Liver (tissue), 9 donors: ENCODE data around the gene SLC25A13. TPM values are rescaled to one million over a fixed set of nuclear protein-coding genes. Genes with fewer than 3 reads are reported as not detected.

Source experiments
- DNase-seq: peaks from one replicate; pipeline ENCODE4 v3.0.0-alpha.2; 2017; ENCODE audit warnings: low spot score
- H3K27ac ChIP-seq, 2 donors: one replicate each; pipeline ENCODE4 v1.7.0; 2013; ENCODE audit warnings: inconsistent platforms in 2 of 2, low read length in 2 of 2, control low read depth in 1 of 2, low read depth in 1 of 2, mild to moderate bottlenecking in 1 of 2
- H3K27me3 ChIP-seq, 4 donors: one replicate each; pipeline versions ENCODE4 v1.6.1 to v1.7.0; 2013; ENCODE audit warnings: low read length in 3 of 4, inconsistent platforms in 1 of 4, mild to moderate bottlenecking in 1 of 4, moderate library complexity in 1 of 4; ENCODE audit not compliant: control insufficient read depth in 4 of 4, insufficient read depth in 4 of 4
- H3K36me3 ChIP-seq, 4 donors: one replicate each; pipeline versions ENCODE4 v1.6.1 to v1.7.0; 2013; ENCODE audit warnings: low read length in 3 of 4, mild to moderate bottlenecking in 3 of 4, low read depth in 1 of 4, moderate library complexity in 1 of 4; ENCODE audit not compliant: control insufficient read depth in 4 of 4, insufficient read depth in 3 of 4
- H3K4me1 ChIP-seq, 4 donors: one replicate each; pipeline versions ENCODE4 v1.6.1 to v1.7.0; 2013; ENCODE audit warnings: low read length in 3 of 4, mild to moderate bottlenecking in 3 of 4, moderate library complexity in 1 of 4; ENCODE audit not compliant: control insufficient read depth in 4 of 4, insufficient read depth in 4 of 4
- H3K4me3 ChIP-seq, 3 donors: one replicate each; pipeline versions ENCODE4 v1.6.1 to v1.7.0; 2013; ENCODE audit warnings: low read length in 3 of 3, control low read depth in 1 of 3, low read depth in 1 of 3, mild to moderate bottlenecking in 1 of 3
- H3K9ac ChIP-seq, 2 donors: one replicate each; pipeline ENCODE4 v1.7.0; 2013; ENCODE audit warnings: low read length in 2 of 2, mild to moderate bottlenecking in 2 of 2, moderate library complexity in 2 of 2, control low read depth in 1 of 2, low read depth in 1 of 2
- H3K9me3 ChIP-seq, 4 donors: one replicate each; pipeline versions ENCODE4 v1.6.1 to v1.7.0; 2013; ENCODE audit warnings: low read length in 3 of 4; ENCODE audit not compliant: control insufficient read depth in 4 of 4
- EGR1 ChIP-seq, 2 donors: IDR thresholded peaks; 2 replicates each; pipeline ENCODE4 v1.6.1; 2016 to 2018; ENCODE audit warnings: antibody characterized with exemption in 2 of 2, low read depth in 2 of 2
- FOXA1 ChIP-seq: IDR thresholded peaks from 2 replicates; pipeline ENCODE4 v1.6.1; 2016; ENCODE audit warnings: antibody characterized with exemption
- FOXA2 ChIP-seq: IDR thresholded peaks from 2 replicates; pipeline ENCODE4 v1.6.1; 2016; ENCODE audit warnings: antibody characterized with exemption
- GABPA ChIP-seq, 2 donors: IDR thresholded peaks in 1 of 2; conservative IDR thresholded peaks in 1 of 2; 2 replicates each; pipeline ENCODE4 v1.6.1; 2016; ENCODE audit warnings: antibody characterized with exemption in 2 of 2, mild to moderate bottlenecking in 1 of 2, moderate library complexity in 1 of 2
- HNF4A ChIP-seq, 2 donors: conservative IDR thresholded peaks; 2 replicates each; pipeline ENCODE4 v1.6.1; 2016; ENCODE audit warnings: antibody characterized with exemption in 2 of 2, mild to moderate bottlenecking in 2 of 2
- HNF4G ChIP-seq: IDR thresholded peaks from 2 replicates; pipeline ENCODE4 v1.6.1; 2016; ENCODE audit warnings: antibody characterized with exemption
- JUND ChIP-seq, 2 donors: IDR thresholded peaks; 2 replicates each; pipeline ENCODE4 v1.6.1; 2016; ENCODE audit warnings: antibody characterized with exemption in 2 of 2
- RAD21 ChIP-seq, 2 donors: IDR thresholded peaks; 2 replicates each; pipeline ENCODE4 v1.6.1; 2016; ENCODE audit warnings: antibody characterized with exemption in 2 of 2, mild to moderate bottlenecking in 2 of 2
- RXRA ChIP-seq, 2 donors: IDR thresholded peaks; 2 replicates each; pipeline ENCODE4 v1.6.1; 2017 to 2018; ENCODE audit warnings: antibody characterized with exemption in 2 of 2, mild to moderate bottlenecking in 1 of 2
- TAF1 ChIP-seq: conservative IDR thresholded peaks from 2 replicates; pipeline ENCODE4 v1.6.1; 2016; ENCODE audit warnings: antibody characterized with exemption, mild to moderate bottlenecking
- YY1 ChIP-seq: IDR thresholded peaks from 2 replicates; pipeline ENCODE4 v1.6.1; 2016; ENCODE audit warnings: antibody characterized with exemption, mild to moderate bottlenecking
- WGBS: extraction: QIAGEN DNeasy Blood & Tissue Kit; methylation state at CpG from one replicate; pipeline ENCODE4 v1.1.7; 2013; 5-methylcytosine and 5-hydroxymethylcytosine counted together
- polyA plus RNA-seq, 2 donors: library from polyadenylated mRNA; stranded (reverse) in 1 of 2; unstranded in 1 of 2; fragments of 200-250 nt in 1 of 2; fragments of >200 nt in 1 of 2; fragmentation: Nextera tagmentation in 1 of 2; extraction: Ambion mirVana in 1 of 2; gene quantifications; one replicate each; pipeline versions ENCODE4 v1.2.1 to v1.2.3, GENCODE V29; 2013 to 2015
- total RNA-seq, 2 donors: library from RNA; depleted of rRNA; stranded (reverse); fragments of >200 nt; gene quantifications; one replicate each; pipeline ENCODE4 v1.2.3, GENCODE V29; 2014
- TF ChIP-seq, protein P1 (sequence below): IDR thresholded peaks from 2 replicates; pipeline ENCODE4 v1.6.1; 2016; ENCODE audit warnings: antibody characterized with exemption
- TF ChIP-seq, protein P2 (sequence below): IDR thresholded peaks from 2 replicates; pipeline ENCODE4 v1.6.1; 2016; ENCODE audit warnings: antibody characterized with exemption
- TF ChIP-seq, protein P3 (sequence below): IDR thresholded peaks from 2 replicates; pipeline ENCODE4 v1.6.1; 2016; ENCODE audit warnings: antibody characterized with exemption
- TF ChIP-seq, protein P4 (sequence below): fragments of 150-350 bp; IDR thresholded peaks from 2 replicates; pipeline ENCODE4 v1.5.1; 2017; ENCODE audit warnings: improper control_type of control experiment, low read depth, low read length; ENCODE audit not compliant: missing input control
- TF ChIP-seq, protein P5 (sequence below): IDR thresholded peaks from 2 replicates; pipeline ENCODE4 v1.6.1; 2016; ENCODE audit warnings: antibody characterized with exemption, mild to moderate bottlenecking
- donor health status: healthy.
- donor health status: healthy.
- donor health status: healthy.
- donor health status: healthy.
- donor health status: healthy.

Gene SLC25A13
- total and polyA plus RNA-seq, 4 donors, result 45.6 to 116 (median 63.9) TPM

DNA sequence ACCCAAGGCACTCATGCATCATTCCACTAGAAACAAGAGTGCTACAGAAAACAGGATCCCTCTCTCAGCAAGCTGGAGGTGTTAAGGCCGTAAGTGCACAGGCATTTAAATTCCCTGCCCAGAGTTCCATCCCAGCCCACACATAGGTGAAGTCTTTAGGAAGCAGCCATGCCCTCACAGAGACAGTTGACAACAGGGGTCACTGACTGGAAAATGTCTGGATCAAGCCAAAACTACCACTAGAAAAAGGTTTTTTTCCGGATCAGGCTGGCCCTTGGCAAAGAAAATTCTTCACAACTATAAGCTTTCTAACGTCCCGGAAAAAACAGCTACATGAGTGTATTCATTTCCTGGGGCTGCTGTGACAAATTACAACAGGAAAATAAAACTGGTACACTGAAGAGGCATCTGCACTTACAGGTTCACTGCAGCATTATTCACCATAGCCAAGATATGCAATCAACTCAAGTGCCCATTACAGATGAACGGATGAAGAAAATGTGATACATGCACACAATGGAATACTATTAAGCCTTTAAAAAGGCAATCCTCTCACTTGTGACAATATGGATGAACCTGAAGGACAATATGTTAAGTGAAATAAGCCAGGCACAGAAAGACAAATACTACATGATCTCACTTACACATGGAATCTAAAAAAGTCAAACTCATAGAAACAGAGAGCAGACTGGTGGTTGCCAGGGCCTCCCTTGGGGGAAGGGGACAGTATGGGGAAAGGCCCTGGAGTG is 52.5 kb downstream of the SLC25A13 start:
- Histone ChIP-seq H3K27ac (no peak overlapping the region), H3K9me3 (no peaks in the 10 kb centered on the region), H3K36me3 (peaks cover 0 to 10% (median 1%) of the 10 kb centered on the region in 4 donors), H3K9ac (no peak overlapping the region), H3K27me3 (no peaks in the 10 kb centered on the region), H3K4me3 (no peak overlapping the region), H3K4me1 (peaks cover 0 to 19% (median 5%) of the 10 kb centered on the region in 4 donors)
- TF ChIP-seq EGR1 (IDR thresholded peaks at IDR 0.05; ENCODE audit: low read depth in 2 of 2), result no peak
- TF ChIP-seq, protein P1, sequence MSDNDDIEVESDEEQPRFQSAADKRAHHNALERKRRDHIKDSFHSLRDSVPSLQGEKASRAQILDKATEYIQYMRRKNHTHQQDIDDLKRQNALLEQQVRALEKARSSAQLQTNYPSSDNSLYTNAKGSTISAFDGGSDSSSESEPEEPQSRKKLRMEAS, result no peak
- no peak for TF ChIP-seq YY1
- TF ChIP-seq, protein P2, sequence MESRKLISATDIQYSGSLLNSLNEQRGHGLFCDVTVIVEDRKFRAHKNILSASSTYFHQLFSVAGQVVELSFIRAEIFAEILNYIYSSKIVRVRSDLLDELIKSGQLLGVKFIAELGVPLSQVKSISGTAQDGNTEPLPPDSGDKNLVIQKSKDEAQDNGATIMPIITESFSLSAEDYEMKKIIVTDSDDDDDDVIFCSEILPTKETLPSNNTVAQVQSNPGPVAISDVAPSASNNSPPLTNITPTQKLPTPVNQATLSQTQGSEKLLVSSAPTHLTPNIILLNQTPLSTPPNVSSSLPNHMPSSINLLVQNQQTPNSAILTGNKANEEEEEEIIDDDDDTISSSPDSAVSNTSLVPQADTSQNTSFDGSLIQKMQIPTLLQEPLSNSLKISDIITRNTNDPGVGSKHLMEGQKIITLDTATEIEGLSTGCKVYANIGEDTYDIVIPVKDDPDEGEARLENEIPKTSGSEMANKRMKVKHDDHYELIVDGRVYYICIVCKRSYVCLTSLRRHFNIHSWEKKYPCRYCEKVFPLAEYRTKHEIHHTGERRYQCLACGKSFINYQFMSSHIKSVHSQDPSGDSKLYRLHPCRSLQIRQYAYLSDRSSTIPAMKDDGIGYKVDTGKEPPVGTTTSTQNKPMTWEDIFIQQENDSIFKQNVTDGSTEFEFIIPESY, result no peak
- no peak for TF ChIP-seq GABPA (IDR thresholded peaks at IDR 0.05 in 1 of 2, conservative IDR thresholded peaks at IDR 0.05 in 1 of 2)
- no peak for TF ChIP-seq HNF4A (conservative IDR thresholded peaks at IDR 0.05)
- no peak for TF ChIP-seq RAD21 (IDR thresholded peaks at IDR 0.05)
- no peak for TF ChIP-seq FOXA2
- TF ChIP-seq RXRA (IDR thresholded peaks at IDR 0.05), result no peak
- TF ChIP-seq JUND (IDR thresholded peaks at IDR 0.05), result no peak
- TF ChIP-seq, protein P3, sequence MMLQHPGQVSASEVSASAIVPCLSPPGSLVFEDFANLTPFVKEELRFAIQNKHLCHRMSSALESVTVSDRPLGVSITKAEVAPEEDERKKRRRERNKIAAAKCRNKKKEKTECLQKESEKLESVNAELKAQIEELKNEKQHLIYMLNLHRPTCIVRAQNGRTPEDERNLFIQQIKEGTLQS, result no peak
- TF ChIP-seq, protein P4, sequence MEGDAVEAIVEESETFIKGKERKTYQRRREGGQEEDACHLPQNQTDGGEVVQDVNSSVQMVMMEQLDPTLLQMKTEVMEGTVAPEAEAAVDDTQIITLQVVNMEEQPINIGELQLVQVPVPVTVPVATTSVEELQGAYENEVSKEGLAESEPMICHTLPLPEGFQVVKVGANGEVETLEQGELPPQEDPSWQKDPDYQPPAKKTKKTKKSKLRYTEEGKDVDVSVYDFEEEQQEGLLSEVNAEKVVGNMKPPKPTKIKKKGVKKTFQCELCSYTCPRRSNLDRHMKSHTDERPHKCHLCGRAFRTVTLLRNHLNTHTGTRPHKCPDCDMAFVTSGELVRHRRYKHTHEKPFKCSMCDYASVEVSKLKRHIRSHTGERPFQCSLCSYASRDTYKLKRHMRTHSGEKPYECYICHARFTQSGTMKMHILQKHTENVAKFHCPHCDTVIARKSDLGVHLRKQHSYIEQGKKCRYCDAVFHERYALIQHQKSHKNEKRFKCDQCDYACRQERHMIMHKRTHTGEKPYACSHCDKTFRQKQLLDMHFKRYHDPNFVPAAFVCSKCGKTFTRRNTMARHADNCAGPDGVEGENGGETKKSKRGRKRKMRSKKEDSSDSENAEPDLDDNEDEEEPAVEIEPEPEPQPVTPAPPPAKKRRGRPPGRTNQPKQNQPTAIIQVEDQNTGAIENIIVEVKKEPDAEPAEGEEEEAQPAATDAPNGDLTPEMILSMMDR, result no peak
- no peak for TF ChIP-seq TAF1
- TF ChIP-seq, protein P5, sequence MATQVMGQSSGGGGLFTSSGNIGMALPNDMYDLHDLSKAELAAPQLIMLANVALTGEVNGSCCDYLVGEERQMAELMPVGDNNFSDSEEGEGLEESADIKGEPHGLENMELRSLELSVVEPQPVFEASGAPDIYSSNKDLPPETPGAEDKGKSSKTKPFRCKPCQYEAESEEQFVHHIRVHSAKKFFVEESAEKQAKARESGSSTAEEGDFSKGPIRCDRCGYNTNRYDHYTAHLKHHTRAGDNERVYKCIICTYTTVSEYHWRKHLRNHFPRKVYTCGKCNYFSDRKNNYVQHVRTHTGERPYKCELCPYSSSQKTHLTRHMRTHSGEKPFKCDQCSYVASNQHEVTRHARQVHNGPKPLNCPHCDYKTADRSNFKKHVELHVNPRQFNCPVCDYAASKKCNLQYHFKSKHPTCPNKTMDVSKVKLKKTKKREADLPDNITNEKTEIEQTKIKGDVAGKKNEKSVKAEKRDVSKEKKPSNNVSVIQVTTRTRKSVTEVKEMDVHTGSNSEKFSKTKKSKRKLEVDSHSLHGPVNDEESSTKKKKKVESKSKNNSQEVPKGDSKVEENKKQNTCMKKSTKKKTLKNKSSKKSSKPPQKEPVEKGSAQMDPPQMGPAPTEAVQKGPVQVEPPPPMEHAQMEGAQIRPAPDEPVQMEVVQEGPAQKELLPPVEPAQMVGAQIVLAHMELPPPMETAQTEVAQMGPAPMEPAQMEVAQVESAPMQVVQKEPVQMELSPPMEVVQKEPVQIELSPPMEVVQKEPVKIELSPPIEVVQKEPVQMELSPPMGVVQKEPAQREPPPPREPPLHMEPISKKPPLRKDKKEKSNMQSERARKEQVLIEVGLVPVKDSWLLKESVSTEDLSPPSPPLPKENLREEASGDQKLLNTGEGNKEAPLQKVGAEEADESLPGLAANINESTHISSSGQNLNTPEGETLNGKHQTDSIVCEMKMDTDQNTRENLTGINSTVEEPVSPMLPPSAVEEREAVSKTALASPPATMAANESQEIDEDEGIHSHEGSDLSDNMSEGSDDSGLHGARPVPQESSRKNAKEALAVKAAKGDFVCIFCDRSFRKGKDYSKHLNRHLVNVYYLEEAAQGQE, result no peak
- no peak for TF ChIP-seq FOXA1
- no peak for TF ChIP-seq HNF4G
- 92% methylated on average over 5 of the region's 5 CpGs for WGBS
- DNase-seq, result no peak
